ENCODE results near the gene ACOD1. TPM values are rescaled to one million over a fixed set of nuclear protein-coding genes. Genes with fewer than 3 reads are reported as not detected.
"Not testable (repeated sequence)": the region's sequence is repeated elsewhere in the genome, so short reads cannot be mapped to it uniquely, and the experiment has no call there.

Gene ACOD1
- total RNA-seq, 1 donor from 2014 or later = not detected

DNA sequence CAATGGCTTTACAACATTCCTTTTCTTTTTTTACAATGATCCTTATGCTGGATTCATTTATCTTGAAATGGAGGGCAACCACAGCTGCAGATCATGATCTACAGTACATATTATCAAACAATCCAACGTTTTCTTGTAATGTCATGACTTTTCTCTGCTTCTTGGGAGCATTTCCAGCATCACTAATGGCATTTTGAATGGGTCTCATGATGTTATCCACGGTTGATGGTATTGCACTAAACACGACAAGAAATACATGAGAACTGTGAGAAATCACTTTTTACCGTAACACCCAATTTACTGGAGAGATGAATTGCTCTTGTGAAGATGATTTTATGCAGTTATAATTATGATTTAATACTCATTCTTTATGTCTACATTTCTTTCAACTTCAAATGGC, 16.2 kb upstream of the ACOD1 start:
- Mint-ChIP-seq H3K36me3 (ENCODE audit: low read depth) (no peaks in the 10 kb centered on the region), H3K4me3 (no peak overlapping the region), H3K27ac (no peak overlapping the region), H3K9me3 (peaks cover 3% of the 10 kb centered on the region), H3K27me3 (no peaks in the 10 kb centered on the region), H3K4me1 (no peaks in the 10 kb centered on the region)
- DNase-seq = no peak
- intact Hi-C loops (cut with micrococcal nuclease) = no loop called here

DNA sequence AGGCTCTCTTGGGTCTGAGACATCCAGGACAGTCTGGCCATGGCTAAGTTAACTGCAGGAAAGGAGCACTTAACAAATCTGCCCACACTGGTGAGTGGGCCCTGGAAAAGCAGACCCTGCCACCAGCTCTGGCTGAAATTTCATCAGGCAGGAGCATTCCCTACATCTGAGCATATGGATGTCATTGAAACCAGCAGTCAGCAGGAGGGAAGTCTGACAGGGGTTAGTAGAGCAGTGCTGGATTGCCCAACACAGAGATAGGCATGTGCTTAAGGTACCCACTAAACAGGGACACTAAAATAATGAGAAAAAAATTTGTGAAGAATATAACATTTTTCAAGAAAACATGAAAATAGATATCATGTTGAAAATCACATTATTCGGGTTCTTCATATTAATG, 13.6 kb upstream of the ACOD1 start:
- Mint-ChIP-seq H3K9me3 (peaks cover 3% of the 10 kb centered on the region), H3K27me3 (no peaks in the 10 kb centered on the region), H3K4me1 (no peaks in the 10 kb centered on the region), H3K4me3 (no peak overlapping the region), H3K27ac (no peak overlapping the region), H3K36me3 (ENCODE audit: low read depth) (no peaks in the 10 kb centered on the region)
- intact Hi-C loops (cut with micrococcal nuclease) = no loop called here
- no peak for DNase-seq

DNA sequence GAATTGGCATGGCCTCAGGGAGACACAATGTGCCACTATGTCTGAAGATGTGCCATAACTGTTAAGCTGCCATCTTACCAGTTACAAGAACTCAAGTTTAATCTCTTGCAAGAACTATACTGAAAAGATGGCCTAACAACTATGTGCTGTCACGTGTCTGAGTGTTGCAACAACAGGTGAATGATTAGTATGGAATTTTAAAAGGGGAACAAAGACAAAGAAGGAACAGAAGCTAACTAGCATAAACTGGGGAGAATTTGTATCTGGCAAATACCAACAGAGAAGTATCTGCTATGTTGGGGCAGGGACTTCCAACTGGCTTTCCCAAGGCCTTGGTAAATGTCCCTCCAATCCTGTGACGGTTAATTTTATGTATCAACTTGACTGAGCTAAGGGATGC, 11.5 kb upstream of the ACOD1 start:
- no peak for DNase-seq
- intact Hi-C loops (cut with micrococcal nuclease) = no loop called here
- H3K27ac Mint-ChIP-seq = no peak overlapping the region
- peaks cover 7% of the 10 kb centered on the region for H3K9me3 Mint-ChIP-seq
- H3K36me3 Mint-ChIP-seq (ENCODE audit: low read depth) = no peaks in the 10 kb centered on the region
- no peak overlapping the region for H3K4me3 Mint-ChIP-seq
- no peaks in the 10 kb centered on the region for H3K27me3 Mint-ChIP-seq
- H3K4me1 Mint-ChIP-seq = no peaks in the 10 kb centered on the region

DNA sequence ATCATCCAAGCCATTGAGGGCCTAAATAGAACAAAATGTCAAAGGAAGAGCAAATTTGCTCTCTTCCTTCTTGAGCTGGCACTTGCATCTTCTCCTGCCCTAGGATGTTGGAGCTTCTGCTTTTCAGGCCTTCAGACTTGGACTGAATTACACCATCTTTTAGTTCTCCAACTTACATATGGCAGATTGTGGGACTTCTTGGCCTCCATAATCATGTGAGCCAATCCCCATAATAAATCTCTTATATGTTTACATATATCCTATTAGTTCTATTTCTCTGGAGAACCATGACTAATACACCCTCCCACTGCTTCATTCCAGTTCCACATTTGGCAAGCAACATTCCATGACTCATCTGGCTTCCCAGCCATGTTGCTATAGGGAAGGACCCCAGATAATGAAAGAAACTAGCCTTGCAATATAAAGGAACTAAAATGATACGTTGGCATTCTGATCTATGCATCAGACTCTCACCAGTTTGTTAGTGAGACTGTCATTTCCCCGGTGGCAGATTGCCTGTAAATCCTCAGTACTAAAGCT, 11.0 kb upstream of the ACOD1 start:
- H3K4me3 Mint-ChIP-seq = no peak overlapping the region
- H3K27me3 Mint-ChIP-seq = no peaks in the 10 kb centered on the region
- no peaks in the 10 kb centered on the region for H3K36me3 Mint-ChIP-seq (ENCODE audit: low read depth)
- no peak for DNase-seq
- intact Hi-C loops (cut with micrococcal nuclease) = no loop called here
- peaks cover 7% of the 10 kb centered on the region for H3K9me3 Mint-ChIP-seq
- H3K27ac Mint-ChIP-seq = no peak overlapping the region
- H3K4me1 Mint-ChIP-seq = no peaks in the 10 kb centered on the region

DNA sequence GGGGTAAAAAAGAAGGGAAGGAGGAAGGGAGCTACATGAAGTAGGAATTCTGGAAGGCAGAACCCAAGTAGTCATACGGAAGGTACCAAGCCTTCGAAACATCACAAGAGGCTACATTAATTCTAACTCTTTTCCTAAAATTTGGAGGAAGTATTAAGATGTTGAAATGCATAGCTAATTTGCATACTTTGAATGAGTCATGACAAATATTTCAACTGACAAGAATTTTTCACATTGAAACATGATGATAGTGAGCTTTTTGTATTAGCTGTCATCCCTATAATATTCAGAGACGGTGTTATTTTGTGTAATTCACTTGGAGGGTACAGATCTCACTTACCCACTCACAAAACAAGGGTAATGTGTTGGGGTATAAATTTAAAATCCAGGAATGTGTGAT, 9.1 kb upstream of the ACOD1 start:
- peaks cover 7% of the 10 kb centered on the region for H3K9me3 Mint-ChIP-seq
- no peak overlapping the region for H3K4me3 Mint-ChIP-seq
- no peaks in the 10 kb centered on the region for H3K27me3 Mint-ChIP-seq
- no peak for DNase-seq
- intact Hi-C loops (cut with micrococcal nuclease) = no loop called here
- H3K36me3 Mint-ChIP-seq (ENCODE audit: low read depth) = no peaks in the 10 kb centered on the region
- no peak overlapping the region for H3K27ac Mint-ChIP-seq
- H3K4me1 Mint-ChIP-seq = no peaks in the 10 kb centered on the region

DNA sequence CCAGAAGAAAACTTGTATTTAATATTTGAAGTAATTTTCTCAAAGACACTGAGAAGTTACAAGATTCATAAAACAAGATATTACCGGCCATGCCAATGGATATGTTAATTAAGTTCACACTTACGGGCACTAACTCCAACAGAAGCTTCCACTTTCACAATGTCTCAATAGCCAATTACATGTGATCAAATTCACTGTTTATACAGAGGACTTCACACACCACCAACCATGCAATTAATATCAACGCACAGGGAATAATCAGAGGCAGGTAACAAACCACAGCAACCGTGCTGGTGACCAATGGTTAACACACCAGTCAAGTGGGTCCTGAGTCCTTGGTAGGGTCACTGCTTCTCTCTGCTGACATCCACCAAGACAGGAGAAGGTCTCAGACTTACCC, 5.9 kb upstream of the ACOD1 start:
- intact Hi-C loops (cut with micrococcal nuclease) = no loop called here
- H3K36me3 Mint-ChIP-seq (ENCODE audit: low read depth) = no peaks in the 10 kb centered on the region
- no peak for DNase-seq
- H3K9me3 Mint-ChIP-seq = peaks cover 6% of the 10 kb centered on the region
- no peaks in the 10 kb centered on the region for H3K4me1 Mint-ChIP-seq
- no peaks in the 10 kb centered on the region for H3K27me3 Mint-ChIP-seq
- H3K27ac Mint-ChIP-seq = no peak overlapping the region
- H3K4me3 Mint-ChIP-seq = no peak overlapping the region

DNA sequence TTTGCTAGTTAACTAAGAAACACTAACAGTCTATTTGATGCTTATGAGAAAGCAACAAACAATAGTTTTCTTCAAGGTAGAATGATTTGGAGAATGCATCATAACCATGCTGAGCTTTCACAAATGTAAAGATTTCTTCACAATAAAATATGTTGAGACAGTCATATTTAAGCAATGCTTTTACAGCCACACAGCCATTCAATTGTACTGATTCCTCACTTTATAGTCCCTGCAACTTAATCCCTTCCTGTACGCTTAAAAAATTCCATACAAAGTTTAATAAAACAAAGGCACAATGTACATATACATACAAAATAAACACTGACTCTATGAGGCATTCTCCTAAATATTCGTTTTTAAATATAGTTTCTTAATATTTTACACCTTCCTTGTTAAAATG, 4.7 kb upstream of the ACOD1 start:
- intact Hi-C loops (cut with micrococcal nuclease) = no loop called here
- H3K27me3 Mint-ChIP-seq = peaks cover 2% of the 10 kb centered on the region
- no peak overlapping the region for H3K27ac Mint-ChIP-seq
- no peak for DNase-seq
- no peaks in the 10 kb centered on the region for H3K36me3 Mint-ChIP-seq (ENCODE audit: low read depth)
- no peak overlapping the region for H3K4me3 Mint-ChIP-seq
- peaks cover 6% of the 10 kb centered on the region for H3K9me3 Mint-ChIP-seq
- H3K4me1 Mint-ChIP-seq = no peaks in the 10 kb centered on the region

DNA sequence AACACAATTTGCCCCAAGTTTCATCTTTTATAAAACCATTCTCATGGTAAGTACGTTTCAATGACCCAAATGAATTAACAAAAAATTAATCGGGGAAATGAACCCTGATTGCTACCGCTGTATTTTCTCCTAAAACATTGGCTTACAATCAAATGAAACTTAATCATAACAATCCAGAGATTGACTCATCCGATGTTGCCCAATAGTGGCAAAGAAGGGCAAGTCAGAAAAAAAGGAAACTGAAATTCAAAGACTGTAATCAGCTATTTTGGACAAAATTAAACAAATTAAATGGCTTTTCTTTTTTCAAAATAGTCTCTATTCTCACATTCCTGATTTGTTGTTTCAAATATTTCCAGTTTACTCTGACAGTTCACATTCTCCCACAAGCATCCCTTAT, 3.9 kb upstream of the ACOD1 start:
- peaks cover 4% of the 10 kb centered on the region for H3K27me3 Mint-ChIP-seq
- H3K4me3 Mint-ChIP-seq = no peak overlapping the region
- H3K36me3 Mint-ChIP-seq (ENCODE audit: low read depth) = no peaks in the 10 kb centered on the region
- no peaks in the 10 kb centered on the region for H3K4me1 Mint-ChIP-seq
- no peak for DNase-seq
- peaks cover 6% of the 10 kb centered on the region for H3K9me3 Mint-ChIP-seq
- intact Hi-C loops (cut with micrococcal nuclease) = no loop called here
- no peak overlapping the region for H3K27ac Mint-ChIP-seq

DNA sequence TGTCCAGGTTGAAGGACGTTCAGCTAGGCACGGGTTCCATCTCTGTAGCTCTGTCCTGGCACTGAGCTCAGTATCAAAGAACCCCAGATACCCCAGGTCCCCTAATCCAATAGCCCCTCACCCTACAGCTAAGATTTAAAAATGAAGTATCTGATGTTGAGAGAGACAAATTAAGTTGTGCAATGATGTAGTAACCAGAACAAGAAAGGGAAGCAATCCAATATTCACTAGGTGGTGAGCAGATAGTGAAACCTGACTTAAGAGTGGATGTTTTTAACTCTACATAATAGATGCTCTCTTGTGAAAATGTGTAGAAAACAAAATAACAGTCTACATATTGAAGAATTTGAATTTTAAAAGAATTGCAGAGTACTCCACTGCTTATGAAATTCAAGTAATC, 1.8 kb downstream of the ACOD1 start:
- intact Hi-C loops (cut with micrococcal nuclease) = no loop called here
- Mint-ChIP-seq H3K4me3 (no peak overlapping the region), H3K36me3 (ENCODE audit: low read depth) (no peaks in the 10 kb centered on the region), H3K27me3 (peaks cover 13% of the 10 kb centered on the region), H3K9me3 (peaks cover 3% of the 10 kb centered on the region), H3K27ac (no peak overlapping the region), H3K4me1 (no peaks in the 10 kb centered on the region)
- no peak for DNase-seq

DNA sequence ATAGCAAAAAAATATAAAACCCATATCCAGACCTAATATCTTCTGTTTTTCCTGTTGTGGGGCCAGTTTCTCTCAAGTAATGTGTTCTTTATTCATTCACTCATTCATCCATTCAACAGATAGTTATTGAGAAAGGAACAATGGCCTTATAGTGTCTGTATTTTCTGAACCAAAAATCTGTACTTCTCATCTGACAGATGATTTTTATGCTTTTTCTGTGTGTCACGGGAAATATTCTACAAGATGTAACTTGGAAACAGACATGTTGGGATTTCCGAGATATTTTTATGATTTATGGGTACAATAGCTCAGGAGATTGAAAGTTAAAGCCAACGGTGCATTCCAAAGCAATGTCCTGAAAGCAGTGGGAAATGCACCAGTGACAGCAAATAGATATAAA, 5.7 kb downstream of the ACOD1 start:
- intact Hi-C loops (cut with micrococcal nuclease) = no loop called here
- Mint-ChIP-seq H3K4me1 (no peaks in the 10 kb centered on the region), H3K36me3 (ENCODE audit: low read depth) (no peaks in the 10 kb centered on the region), H3K9me3 (no peaks in the 10 kb centered on the region), H3K27ac (no peak overlapping the region), H3K27me3 (peaks cover 8% of the 10 kb centered on the region), H3K4me3 (no peak overlapping the region)
- DNase-seq = no peak

DNA sequence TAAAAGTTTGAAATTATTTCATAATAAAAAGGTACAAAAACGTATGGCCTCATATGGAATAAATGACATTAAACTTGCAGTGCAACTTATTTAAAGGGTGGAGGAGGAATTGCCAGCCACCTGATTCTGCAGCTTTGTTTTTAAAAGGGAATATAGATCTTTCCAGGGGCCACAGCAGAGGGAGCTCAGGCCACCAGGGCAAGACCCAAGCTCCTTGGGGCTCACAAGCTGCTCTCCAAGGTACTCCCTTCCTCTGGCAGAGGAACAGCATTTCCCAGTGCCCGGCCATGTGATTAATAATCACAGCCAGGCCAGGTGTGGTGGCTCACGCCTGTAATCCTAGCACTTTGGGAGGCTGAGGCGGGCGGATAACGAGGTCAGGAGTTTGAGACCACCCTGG, 6.2 kb downstream of the ACOD1 start:
- peaks cover 8% of the 10 kb centered on the region for H3K27me3 Mint-ChIP-seq

DNA sequence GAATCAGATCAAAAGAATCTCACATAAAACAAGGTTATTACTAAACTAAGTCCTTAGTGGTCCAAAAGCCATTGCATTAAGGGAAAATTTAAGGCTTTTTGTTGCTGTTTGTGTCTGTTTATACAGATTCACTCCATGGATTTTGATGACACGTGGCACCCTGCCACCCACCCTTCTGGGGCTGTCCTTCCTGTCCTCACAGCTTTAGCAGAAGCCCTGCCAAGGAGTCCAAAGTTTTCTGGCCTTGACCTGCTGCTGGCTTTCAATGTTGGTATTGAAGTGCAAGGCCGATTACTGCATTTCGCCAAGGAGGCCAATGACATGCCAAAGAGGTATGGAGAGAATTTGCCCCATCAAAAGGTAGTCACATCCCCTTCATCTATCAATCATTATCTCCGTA, 6.9 kb downstream of the ACOD1 start:
- H3K4me3 Mint-ChIP-seq = no peak overlapping the region
- DNase-seq = no peak
- intact Hi-C loops (cut with micrococcal nuclease) = no loop called here
- H3K4me1 Mint-ChIP-seq = no peaks in the 10 kb centered on the region
- peaks cover 7% of the 10 kb centered on the region for H3K27me3 Mint-ChIP-seq
- peaks cover under 1% of the 10 kb centered on the region for H3K9me3 Mint-ChIP-seq
- H3K36me3 Mint-ChIP-seq (ENCODE audit: low read depth) = no peaks in the 10 kb centered on the region
- no peak overlapping the region for H3K27ac Mint-ChIP-seq

More for the DNA sequence above, 6.2 kb downstream of the ACOD1 start:
- DNase-seq = no peak
- H3K9me3 Mint-ChIP-seq = no peaks in the 10 kb centered on the region
- H3K4me3 Mint-ChIP-seq = no peak overlapping the region
- H3K27ac Mint-ChIP-seq = no peak overlapping the region
- H3K4me1 Mint-ChIP-seq = no peaks in the 10 kb centered on the region
- intact Hi-C loops (cut with micrococcal nuclease) = no loop called here
- no peaks in the 10 kb centered on the region for H3K36me3 Mint-ChIP-seq (ENCODE audit: low read depth)

DNA sequence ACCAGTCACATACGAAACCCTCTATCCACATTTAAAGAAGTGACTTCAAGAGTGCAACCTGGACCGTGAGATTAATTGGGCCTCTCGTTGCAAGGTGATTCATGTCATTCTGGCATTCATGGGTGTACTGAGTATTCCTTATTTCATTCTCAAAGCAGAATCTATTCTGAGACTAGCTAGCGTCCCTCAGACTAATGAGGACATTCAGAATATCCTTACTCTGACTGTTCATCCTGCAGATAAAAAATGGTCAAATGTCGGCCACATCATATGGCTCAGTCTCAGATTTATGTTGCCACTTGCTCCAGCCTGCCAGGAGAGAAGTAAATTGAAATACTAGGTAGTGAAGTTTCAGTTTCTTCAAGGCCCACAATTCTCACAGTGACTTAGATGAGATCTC, 7.3 kb downstream of the ACOD1 start:
- Mint-ChIP-seq H3K36me3 (ENCODE audit: low read depth) (no peaks in the 10 kb centered on the region), H3K27ac (no peak overlapping the region), H3K27me3 (peaks cover 5% of the 10 kb centered on the region), H3K4me3 (no peak overlapping the region), H3K9me3 (peaks cover 5% of the 10 kb centered on the region), H3K4me1 (no peaks in the 10 kb centered on the region)
- intact Hi-C loops (cut with micrococcal nuclease) = no loop called here
- DNase-seq = no peak

DNA sequence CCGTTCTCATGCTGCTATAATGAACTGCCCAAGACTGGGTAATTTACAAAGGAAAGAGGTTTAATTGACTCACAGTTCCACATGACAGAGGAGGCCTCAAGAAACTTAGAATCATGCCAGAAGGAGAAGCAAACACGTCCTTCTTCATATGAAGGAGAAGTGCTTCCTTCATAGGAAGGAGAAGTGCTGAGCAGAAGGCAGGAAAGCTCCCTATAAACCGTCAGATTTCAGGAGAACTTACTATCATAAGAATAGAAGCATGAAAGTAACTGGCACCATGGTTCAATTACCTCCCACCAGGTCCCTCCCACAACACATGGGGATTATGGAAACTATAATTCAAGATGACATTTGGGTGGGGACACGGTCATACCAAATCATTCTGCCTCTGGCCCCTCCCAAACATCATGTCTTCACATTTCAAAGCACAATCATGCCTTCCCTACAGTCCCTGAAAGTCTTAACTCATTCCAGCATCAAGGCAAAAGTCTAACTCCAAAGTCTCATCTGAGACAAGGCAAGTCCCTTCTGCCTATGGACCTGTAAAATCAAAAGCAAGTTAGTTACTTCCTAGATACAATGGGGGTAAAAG, 10.6 kb downstream of the ACOD1 start:
- Mint-ChIP-seq H3K9me3 (peaks cover 8% of the 10 kb centered on the region), H3K27me3 (no peaks in the 10 kb centered on the region), H3K36me3 (ENCODE audit: low read depth) (no peaks in the 10 kb centered on the region), H3K27ac (no peak overlapping the region), H3K4me3 (no peak overlapping the region), H3K4me1 (no peaks in the 10 kb centered on the region)
- no peak for DNase-seq
- intact Hi-C loops (cut with micrococcal nuclease) = no loop called here

DNA sequence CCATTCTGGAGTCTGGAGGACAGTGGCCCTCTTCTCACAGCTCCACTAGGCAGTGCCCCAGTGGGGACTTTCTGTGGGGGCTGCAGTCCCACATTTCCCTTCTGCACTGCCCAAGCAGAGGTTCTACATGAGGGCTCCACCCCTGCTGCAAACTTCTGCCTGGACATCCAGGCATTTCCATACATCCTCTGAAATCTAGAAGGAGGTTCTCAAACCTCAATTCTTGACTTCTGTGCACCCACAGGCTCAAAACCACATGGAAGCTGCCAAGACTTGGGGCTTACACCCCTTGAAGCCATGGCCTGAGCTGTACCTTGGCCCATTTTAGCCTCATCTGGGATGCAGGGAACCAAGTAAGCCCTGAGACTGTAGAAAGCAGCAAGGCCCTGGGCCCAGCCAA, 11.4 kb downstream of the ACOD1 start:
- H3K4me1 Mint-ChIP-seq; H3K9me3 Mint-ChIP-seq; H3K4me3 Mint-ChIP-seq; H3K27me3 Mint-ChIP-seq; H3K27ac Mint-ChIP-seq; intact Hi-C loops (cut with micrococcal nuclease); H3K36me3 Mint-ChIP-seq (ENCODE audit: low read depth); DNase-seq: not testable (repeated sequence)
